Neural progenitor cell (in vitro differentiated cells): ENCODE measurements around the gene IDUA.

Experiments
- EZH2phosphoT487 ChIP-seq: fragments of 200-600 bp; sonication (generic); IDR thresholded peaks from 2 replicates; pipeline ENCODE4 v1.6.1; 2017; ENCODE audit warnings: antibody characterized with exemption
- TF ChIP-seq, protein P1 (sequence below): fragments of 200-600 bp; sonication (generic); IDR thresholded peaks from 2 replicates; pipeline ENCODE4 v1.5.1; 2017; ENCODE audit warnings: antibody characterized with exemption, mild to moderate bottlenecking

GRCh38 chr4:949656-950055 lies 37.2 kb upstream of the IDUA start:
- TF ChIP-seq, protein P1, sequence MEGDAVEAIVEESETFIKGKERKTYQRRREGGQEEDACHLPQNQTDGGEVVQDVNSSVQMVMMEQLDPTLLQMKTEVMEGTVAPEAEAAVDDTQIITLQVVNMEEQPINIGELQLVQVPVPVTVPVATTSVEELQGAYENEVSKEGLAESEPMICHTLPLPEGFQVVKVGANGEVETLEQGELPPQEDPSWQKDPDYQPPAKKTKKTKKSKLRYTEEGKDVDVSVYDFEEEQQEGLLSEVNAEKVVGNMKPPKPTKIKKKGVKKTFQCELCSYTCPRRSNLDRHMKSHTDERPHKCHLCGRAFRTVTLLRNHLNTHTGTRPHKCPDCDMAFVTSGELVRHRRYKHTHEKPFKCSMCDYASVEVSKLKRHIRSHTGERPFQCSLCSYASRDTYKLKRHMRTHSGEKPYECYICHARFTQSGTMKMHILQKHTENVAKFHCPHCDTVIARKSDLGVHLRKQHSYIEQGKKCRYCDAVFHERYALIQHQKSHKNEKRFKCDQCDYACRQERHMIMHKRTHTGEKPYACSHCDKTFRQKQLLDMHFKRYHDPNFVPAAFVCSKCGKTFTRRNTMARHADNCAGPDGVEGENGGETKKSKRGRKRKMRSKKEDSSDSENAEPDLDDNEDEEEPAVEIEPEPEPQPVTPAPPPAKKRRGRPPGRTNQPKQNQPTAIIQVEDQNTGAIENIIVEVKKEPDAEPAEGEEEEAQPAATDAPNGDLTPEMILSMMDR: no peak
- TF ChIP-seq EZH2phosphoT487: no peak
